Esophagus squamous epithelium (tissue), 4 donors: ENCODE data around the gene RHOG.

ENCODE experiments used
- POLR2A ChIP-seq, 4 donors: fragments of 450-650 bp; IDR thresholded peaks; one replicate each; pipeline ENCODE4 v1.6.1; 2017; ENCODE audit warnings: antibody characterized with exemption in 4 of 4, mild to moderate bottlenecking in 4 of 4, moderate library complexity in 3 of 4
- TF ChIP-seq, protein P1 (sequence below), 6 experiments: fragments of 450-650 bp in 4 of 6; fragments of 200-600 bp in 2 of 6; sonication (generic) in 2 of 6; IDR thresholded peaks; one replicate each; pipeline ENCODE4 v1.5.1; 2016 to 2019; ENCODE audit warnings: antibody characterized with exemption in 6 of 6, mild to moderate bottlenecking in 4 of 6, moderate library complexity in 4 of 6

DNA sequence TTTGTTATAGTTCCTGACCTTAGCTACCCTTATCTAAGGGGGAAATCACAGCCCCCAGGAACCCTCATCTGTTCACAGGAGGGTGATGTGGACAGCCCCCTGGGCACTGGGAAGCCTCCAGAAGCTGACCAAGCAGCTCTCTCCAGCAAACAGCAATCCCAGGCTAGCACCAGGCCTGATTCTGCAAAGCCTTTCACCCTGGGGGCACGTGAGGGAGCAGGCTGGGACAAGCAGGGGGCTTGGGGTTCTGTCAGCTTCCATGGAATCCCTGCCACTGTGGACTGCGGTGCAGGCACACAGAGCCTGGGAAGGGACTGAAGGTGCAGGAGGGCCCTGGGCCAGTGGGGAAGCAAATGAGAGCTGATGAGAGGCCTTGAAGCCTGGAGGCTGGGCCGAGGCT, 30.3 kb downstream of the RHOG start:
- TF ChIP-seq, protein P1, sequence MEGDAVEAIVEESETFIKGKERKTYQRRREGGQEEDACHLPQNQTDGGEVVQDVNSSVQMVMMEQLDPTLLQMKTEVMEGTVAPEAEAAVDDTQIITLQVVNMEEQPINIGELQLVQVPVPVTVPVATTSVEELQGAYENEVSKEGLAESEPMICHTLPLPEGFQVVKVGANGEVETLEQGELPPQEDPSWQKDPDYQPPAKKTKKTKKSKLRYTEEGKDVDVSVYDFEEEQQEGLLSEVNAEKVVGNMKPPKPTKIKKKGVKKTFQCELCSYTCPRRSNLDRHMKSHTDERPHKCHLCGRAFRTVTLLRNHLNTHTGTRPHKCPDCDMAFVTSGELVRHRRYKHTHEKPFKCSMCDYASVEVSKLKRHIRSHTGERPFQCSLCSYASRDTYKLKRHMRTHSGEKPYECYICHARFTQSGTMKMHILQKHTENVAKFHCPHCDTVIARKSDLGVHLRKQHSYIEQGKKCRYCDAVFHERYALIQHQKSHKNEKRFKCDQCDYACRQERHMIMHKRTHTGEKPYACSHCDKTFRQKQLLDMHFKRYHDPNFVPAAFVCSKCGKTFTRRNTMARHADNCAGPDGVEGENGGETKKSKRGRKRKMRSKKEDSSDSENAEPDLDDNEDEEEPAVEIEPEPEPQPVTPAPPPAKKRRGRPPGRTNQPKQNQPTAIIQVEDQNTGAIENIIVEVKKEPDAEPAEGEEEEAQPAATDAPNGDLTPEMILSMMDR (IDR thresholded peaks at IDR 0.05) = no peak
- TF ChIP-seq POLR2A (IDR thresholded peaks at IDR 0.05) = no peak
